Stimulated activated CD8-positive, alpha-beta memory T cell treated with anti-CD3 and anti-CD28 coated beads, Interleukin-15, amount 100 ng/mL, for 48 hours (primary cell): ENCODE measurements around the gene GRHL3.

Experiments used
- DNase-seq, 2 donors: peaks; one replicate each; pipeline ENCODE4 v3.0.0-alpha.2; 2020; ENCODE audit warnings: low read depth in 2 of 2

GRHL3 gene

GRCh38 chr1:24317956-24318614 lies 1.1 kb upstream of the GRHL3 start:
- DNase-seq: no peak

GRCh38 chr1:24318615-24319311 lies 394 bp upstream of the GRHL3 start:
- no peak for DNase-seq

GRCh38 chr1:24319962-24320361 lies 805 bp downstream of the GRHL3 start:
- DNase-seq: no peak

GRCh38 chr1:24321126-24321525 lies 2.0 kb downstream of the GRHL3 start:
- no peak for DNase-seq

GRCh38 chr1:24321697-24322469 lies 2.7 kb downstream of the GRHL3 start:
- peak; percentile 59 to 71 for DNase-seq

- DNase-seq: no peak
Observed at GRCh38 chr1:24322470-24323177, 3.5 kb downstream of the GRHL3 start.

- DNase-seq: no peak
Observed at GRCh38 chr1:24323281-24323680, 4.1 kb downstream of the GRHL3 start.

- no peak for DNase-seq
Observed at GRCh38 chr1:24324903-24325302, 5.7 kb downstream of the GRHL3 start.

GRCh38 chr1:24325587-24326449 lies 6.7 kb downstream of the GRHL3 start:
- DNase-seq: no peak

- no peak for DNase-seq
Observed at GRCh38 chr1:24327486-24327885, 8.3 kb downstream of the GRHL3 start.

GRCh38 chr1:24327891-24328290 lies 8.7 kb downstream of the GRHL3 start:
- DNase-seq: no peak

GRCh38 chr1:24329331-24329730 lies 10.2 kb downstream of the GRHL3 start:
- DNase-seq: no peak

- no peak for DNase-seq
Observed at GRCh38 chr1:24329797-24330543, 10.8 kb downstream of the GRHL3 start.

GRCh38 chr1:24331961-24332673 lies 13.0 kb downstream of the GRHL3 start:
- DNase-seq: no peak

GRCh38 chr1:24336075-24336474 lies 16.9 kb downstream of the GRHL3 start:
- DNase-seq: no peak

GRCh38 chr1:24337455-24337854 lies 18.3 kb downstream of the GRHL3 start:
- no peak for DNase-seq

- no peak for DNase-seq
Observed at GRCh38 chr1:24338447-24338846, 19.3 kb downstream of the GRHL3 start.

- no peak for DNase-seq
Observed at GRCh38 chr1:24339996-24340395, 20.8 kb downstream of the GRHL3 start.

- DNase-seq: no peak
Observed at GRCh38 chr1:24340770-24341169, 21.6 kb downstream of the GRHL3 start.

- no peak for DNase-seq
Observed at GRCh38 chr1:24341260-24341659, 22.1 kb downstream of the GRHL3 start.
